Stimulated activated CD8-positive, alpha-beta memory T cell treated with anti-CD3 and anti-CD28 coated beads, Interleukin-7, amount 100 ng/mL, for 4 hours (primary cell): ENCODE data around the gene TMEM178B.
"Not testable (repeated sequence)": the region's sequence is repeated elsewhere in the genome, so short reads cannot be mapped to it uniquely, and the experiment has no call there.

Experiments
- DNase-seq, 2 donors: peaks; one replicate each; pipeline ENCODE4 v3.0.0-alpha.2; 2020; ENCODE audit warnings: low read depth in 2 of 2

The TMEM178B gene

GRCh38 chr7:141355032-141355431, 281.2 kb downstream of the TMEM178B start:
- no peak for DNase-seq

- no peak for DNase-seq
Measured at GRCh38 chr7:141356161-141356560, 282.3 kb downstream of the TMEM178B start.

- no peak for DNase-seq
Measured at GRCh38 chr7:141358386-141358785, 284.5 kb downstream of the TMEM178B start.

- no peak for DNase-seq
Measured at GRCh38 chr7:141359262-141359661, 285.4 kb downstream of the TMEM178B start.

- DNase-seq = no peak
Measured at GRCh38 chr7:141359740-141360415, 286.0 kb downstream of the TMEM178B start.

GRCh38 chr7:141360416-141360760, 286.5 kb downstream of the TMEM178B start:
- DNase-seq = no peak

GRCh38 chr7:141360803-141361202, 286.9 kb downstream of the TMEM178B start:
- no peak for DNase-seq

- DNase-seq = no peak
Measured at GRCh38 chr7:141361479-141361878, 287.6 kb downstream of the TMEM178B start.

DNA sequence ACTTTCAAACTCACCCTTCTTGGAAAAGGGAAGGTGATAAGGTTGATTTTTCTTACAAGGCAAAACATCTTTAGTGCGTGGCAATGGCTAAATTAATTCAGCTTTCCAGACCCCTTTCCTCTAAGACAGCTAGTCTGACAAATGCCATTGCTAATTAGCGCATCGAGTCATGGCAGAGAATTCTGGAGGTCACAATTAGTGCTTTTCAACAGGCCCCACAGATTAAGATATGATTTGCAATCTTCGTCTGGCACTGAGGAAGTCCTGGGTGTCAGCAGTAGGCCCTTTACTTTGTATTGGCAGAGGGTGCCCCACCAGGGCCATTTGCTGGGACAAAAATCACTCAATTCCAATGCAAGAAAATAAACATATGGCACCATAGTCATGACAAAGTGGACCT, 288.1 kb downstream of the TMEM178B start:
- DNase-seq = no peak

DNA sequence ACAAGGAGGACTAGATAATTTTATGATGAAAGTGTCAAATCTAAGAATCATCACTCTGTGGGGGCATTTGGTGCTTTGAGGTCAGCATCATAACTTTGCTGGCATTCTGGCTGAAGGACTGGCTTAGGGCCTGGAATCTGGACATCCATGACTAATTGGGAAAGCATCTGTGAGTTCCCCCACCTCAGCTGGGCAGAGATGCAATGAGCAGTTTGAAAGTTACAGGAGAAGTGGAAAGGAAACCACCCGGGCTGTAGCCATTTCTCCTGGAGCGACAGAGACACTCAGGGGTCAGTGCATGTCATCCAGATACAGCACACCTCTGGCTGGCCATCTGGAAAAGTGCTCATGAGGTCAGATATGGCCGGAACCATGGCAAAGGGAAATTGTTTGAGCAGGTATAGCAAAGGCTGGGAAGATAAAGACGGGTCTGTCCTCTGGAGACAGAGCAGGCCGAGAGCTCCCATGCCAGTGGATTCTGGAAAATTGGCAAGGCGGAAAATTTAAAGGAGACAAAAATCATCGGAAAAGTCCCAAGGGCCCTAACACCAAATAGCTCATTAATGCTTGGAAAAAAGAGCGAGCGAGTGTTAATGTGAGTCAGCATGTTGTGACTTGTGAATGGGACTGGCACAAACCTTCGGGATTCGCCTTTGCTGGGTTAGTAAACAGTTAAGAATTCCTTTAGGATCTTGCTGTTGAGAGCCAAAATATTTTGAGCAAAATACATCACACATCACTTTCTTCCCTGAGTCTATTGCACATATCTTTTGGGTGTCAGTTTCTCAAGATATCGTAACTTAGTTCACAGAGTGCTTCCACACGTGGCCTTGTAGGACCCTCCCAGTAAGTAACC, 288.9 kb downstream of the TMEM178B start:
- DNase-seq = no peak

GRCh38 chr7:141363748-141364147, 289.9 kb downstream of the TMEM178B start:
- no peak for DNase-seq

DNA sequence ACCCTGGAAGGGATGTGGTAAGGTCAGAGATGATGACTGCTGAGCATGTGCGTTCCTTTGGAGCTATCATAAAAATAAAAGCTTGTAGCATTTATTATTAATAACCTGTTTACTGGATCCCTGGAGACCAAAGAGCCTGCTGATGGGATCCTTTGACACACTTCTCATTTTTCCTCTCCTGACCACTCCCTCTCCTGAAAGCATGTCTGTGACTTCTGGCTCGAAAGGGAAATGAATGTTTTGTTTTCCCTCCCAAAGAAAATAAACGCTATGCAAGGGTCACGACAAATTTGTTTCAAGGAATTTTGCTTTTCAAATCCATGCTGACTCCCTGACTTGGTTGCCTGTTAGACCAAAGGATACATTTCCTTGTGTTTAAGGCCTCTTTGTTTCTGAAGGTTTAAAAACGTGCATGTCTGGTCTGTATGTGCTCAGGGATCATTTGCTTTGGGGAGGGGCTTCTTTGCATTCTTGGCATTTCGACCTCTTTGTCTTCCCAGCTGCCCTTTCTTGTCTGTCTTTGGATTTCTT, 292.3 kb downstream of the TMEM178B start:
- no peak for DNase-seq

DNA sequence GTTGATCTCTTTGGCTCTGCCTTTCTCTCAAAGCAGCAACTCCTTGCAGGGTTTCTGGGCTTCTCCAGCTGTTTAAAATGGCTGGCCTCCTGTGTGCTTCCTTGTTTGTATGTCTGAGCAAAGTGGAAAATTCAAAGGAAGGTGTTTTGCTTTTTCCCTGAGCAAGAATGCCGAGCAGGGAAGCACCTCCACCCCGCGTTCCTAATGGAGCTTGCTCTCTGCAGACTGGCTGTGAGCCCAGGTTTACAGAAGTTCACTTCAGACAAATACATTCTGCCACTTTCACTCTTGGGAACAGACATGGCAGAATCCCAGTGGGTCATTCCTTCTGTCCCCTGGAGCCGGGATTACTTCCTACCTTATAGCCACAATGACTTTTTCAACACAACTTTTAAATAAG, 295.6 kb downstream of the TMEM178B start:
- DNase-seq = no peak

DNA sequence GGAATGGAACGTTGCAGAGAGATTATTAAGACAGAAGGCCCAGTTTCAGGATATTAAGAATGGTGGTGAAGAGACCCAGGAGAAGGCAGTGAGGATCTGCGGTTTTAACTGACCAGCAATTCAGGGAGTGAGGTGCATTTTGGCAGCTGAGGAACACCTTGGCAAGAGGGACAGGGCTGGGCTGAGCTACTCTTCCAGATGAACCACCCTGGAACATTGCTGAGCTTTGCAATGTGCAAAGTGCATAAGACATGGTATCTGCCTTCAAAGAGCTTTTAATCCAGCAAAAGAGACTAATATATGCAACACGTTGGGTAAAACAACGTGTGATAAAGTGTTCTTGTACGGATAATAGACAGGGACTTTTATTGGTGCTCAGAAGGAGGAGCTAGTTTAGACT, 296.3 kb downstream of the TMEM178B start:
- no peak for DNase-seq

DNA sequence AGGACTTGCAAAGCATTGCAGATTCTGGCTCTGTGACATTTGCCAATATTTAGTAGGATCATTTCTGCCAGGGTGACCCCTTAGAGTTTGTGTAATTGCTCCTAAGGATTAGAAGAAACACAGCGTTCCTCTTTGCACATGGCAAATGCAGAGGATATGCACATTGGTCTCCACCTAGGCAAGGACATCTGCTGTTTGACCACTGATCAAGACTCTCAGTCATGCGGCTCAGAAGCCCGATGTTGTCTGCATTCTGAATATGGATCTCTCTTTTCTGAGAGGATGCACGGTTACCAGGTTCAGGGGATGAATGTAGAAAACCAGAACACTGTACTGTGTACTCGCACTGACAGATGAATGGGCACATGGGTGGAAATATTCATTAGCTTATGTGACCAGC, 296.8 kb downstream of the TMEM178B start:
- DNase-seq = no peak

- no peak for DNase-seq
Measured at GRCh38 chr7:141374425-141374824, 300.6 kb downstream of the TMEM178B start.

DNA sequence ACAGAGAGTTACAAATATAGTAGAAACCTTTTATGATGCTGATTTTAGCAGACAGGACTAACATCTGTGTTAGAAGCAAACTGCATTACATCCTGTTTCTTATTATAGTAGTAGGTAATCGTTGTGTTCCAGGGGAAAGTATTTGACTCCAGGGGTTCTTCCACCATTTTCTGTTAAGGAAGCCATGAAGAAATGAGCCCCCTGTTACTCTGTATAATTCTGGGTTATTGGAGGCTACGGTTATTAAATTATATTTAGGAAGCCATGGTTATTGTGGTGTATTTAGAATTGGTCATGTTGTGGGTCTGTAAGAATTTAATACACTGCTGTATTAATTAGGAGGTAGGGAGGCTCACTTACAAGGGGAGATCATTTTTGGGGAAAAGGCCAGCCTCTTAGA, 301.6 kb downstream of the TMEM178B start:
- no peak for DNase-seq

DNA sequence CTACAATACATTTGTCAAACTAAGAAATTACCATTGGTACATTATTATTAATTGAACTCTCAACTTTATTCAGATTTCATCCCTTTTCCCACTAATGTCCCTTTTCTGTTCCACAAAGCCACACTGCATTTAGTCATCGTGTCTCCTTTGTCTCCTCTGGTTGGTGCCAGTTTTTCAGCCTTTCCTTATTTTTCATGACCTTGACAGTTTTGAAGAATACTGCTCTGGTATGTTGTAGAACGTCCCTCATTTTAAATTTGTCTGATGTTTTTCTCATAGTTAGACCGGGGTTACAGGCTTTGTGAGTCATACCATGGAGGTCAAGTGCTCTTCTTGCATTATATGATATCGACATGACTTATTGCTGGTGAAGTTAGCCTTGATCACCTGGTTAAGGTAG, 304.0 kb downstream of the TMEM178B start:
- no peak for DNase-seq

- no peak for DNase-seq
Measured at GRCh38 chr7:141378405-141378804, 304.5 kb downstream of the TMEM178B start.

DNA sequence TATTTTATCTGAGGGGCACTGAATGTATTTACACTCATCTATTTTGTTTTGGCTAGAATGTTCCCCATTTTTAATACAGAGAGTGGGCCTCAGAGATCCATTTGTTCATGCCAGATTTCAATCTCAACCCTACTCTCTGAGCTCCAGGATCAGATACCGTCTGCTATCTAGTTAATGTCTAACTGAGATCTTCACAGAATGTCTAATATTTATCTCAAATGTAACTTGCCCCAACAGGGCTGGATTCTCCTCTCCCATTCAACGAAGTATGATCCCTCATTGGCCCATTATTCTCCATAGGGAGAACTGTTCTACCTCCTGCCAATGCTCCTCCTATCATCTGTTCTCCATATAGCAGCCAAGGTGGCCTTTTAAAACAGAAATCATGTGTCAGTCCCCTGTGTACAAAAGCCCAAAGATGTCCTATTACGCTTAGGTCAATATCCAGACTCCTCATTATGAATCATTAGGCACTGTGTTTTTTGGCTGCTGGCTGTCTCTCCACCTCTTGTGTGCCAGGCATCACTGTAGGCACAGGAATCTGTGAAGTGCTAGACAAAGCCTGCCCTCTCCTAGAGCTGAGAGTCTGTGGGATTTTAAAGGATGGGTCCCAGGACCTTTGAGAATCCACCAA, 308.0 kb downstream of the TMEM178B start:
- DNase-seq = no peak

DNA sequence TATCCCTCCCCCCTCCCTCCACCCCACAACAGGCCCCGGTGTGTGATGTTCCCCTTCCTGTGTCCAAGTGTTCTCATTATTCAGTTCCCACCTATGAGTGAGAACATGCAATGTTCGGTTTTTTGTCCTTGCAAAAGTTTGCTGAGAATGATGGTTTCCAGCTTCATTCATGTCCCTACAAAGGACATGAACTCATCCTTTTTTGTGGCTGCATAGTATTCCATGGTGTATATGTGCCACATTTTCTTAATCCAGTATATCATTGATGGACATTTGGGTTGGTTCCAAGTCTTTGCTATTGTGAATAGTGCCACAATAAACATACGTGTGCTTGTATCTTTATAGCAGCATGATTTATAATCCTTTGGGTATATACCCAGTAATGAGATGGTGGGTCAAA, 309.5 kb downstream of the TMEM178B start:
- DNase-seq = not testable (repeated sequence)

GRCh38 chr7:141386881-141387280, 313.0 kb downstream of the TMEM178B start:
- no peak for DNase-seq
